HG03378 (cell line): ENCODE results near the gene NELFE.
"Not testable (repeated sequence)": the region's sequence is repeated elsewhere in the genome, so short reads cannot be mapped to it uniquely, and the experiment has no call there.

Experiments
- ATAC-seq: cut with Tn5 transposase; IDR thresholded peaks from one replicate; pipeline ENCODE4 v1.9.1; 2021; ENCODE audit warnings: mild to moderate bottlenecking, moderate library complexity; ENCODE audit not compliant: unreplicated experiment

The NELFE gene

GRCh38 chr6:31952140-31952805, 6.5 kb downstream of the NELFE start:
- ATAC-seq: no peak

GRCh38 chr6:31949926-31950548, 8.7 kb downstream of the NELFE start:
- no peak for ATAC-seq

- no peak for ATAC-seq
These were observed 9.9 kb downstream of the NELFE start for GRCh38 chr6:31948753-31949413.

GRCh38 chr6:31948306-31948705, 10.5 kb downstream of the NELFE start:
- no peak for ATAC-seq

- ATAC-seq: no peak
These were observed 10.9 kb downstream of the NELFE start for GRCh38 chr6:31947864-31948263.

- no peak for ATAC-seq
These were observed 11.6 kb downstream of the NELFE start for GRCh38 chr6:31947070-31947675.

GRCh38 chr6:31946370-31946885, 12.3 kb downstream of the NELFE start:
- no peak for ATAC-seq

- no peak for ATAC-seq
These were observed 13.0 kb downstream of the NELFE start, which contains the start of gene CFB for GRCh38 chr6:31945507-31946369. Gene CFB, plus strand, starts transcription at chr6:31946095. Its CDS starts 127 bp downstream, at chr6:31946222.

- ATAC-seq: no peak
These were observed 13.6 kb downstream of the NELFE start for GRCh38 chr6:31945154-31945506.

GRCh38 chr6:31943742-31944141, 15.0 kb downstream of the NELFE start:
- ATAC-seq: no peak

- no peak for ATAC-seq
These were observed 18.5 kb downstream of the NELFE start for GRCh38 chr6:31940256-31940664.

GRCh38 chr6:31935823-31936222, 22.9 kb downstream of the NELFE start:
- ATAC-seq: no peak

GRCh38 chr6:31935021-31935420, 23.8 kb downstream of the NELFE start:
- no peak for ATAC-seq

GRCh38 chr6:31933537-31933936, 25.2 kb downstream of the NELFE start:
- no peak for ATAC-seq

GRCh38 chr6:31932137-31932536, 26.6 kb downstream of the NELFE start:
- ATAC-seq: not testable (repeated sequence)

GRCh38 chr6:31930962-31931361, 27.8 kb downstream of the NELFE start:
- no peak for ATAC-seq

GRCh38 chr6:31928672-31928939, 30.2 kb downstream of the NELFE start:
- ATAC-seq: no peak

GRCh38 chr6:31927863-31928671, 30.7 kb downstream of the NELFE start:
- ATAC-seq: no peak

- ATAC-seq: no peak
These were observed 31.4 kb downstream of the NELFE start, which contains the start of gene C2 for GRCh38 chr6:31927242-31927862. Gene C2, plus strand, starts transcription at chr6:31927717. Its CDS starts 36 bp downstream, at chr6:31927753.
